ENCODE data around the gene DSCAML1.

The DSCAML1 gene

DNA sequence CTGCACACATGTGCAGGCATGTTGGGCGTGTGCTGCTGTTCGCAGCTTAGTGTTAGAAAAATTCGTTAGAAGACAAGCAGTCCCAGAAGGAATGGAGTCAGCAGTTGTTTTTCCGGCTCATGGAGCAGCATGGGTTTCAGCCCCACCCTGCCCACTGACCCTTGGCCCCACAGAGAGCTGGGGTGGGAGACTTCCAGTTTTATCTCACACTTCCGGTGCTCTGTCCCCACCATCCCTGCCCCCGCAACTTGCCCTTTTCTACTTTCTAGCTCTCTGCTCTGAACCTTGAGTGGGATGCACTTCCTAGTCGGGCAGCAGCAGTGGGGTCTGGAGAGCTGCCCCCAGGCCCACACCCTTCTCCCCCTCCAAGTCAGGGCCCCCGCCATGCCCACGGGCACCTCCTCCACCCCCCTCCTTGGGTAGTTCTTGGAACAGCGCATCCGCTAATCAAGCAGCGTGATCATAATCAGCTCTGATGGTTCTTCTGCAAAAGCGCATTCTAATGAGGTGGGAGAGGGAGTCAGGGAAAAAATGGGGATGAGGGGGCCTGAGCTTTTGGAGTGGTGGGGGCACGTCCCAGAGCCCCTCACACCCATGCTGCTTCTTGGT, 285.0 kb downstream of the DSCAML1 start:
- DNase-seq = no peak

DNA sequence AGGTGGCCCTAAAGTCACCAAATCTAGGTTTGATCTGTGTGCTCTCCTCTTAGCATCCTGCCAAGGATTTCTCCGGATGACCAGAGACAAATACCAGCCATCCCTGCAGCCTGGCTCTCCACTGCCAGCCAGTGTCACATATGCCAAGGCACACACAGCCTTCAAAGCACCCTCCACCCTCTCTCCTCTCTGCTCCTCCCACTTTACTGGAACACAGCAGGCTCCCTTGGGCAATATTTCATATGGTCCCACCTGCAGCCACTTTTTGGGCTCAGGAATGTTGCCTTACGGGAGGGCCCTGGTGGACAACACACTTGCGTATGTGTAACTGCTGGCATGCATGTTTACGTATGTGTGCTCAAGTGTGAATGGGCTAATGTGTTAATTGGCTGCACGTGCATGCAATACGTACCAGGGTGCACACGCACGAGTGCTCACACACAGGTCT, 285.5 kb downstream of the DSCAML1 start:
- no peak for DNase-seq

DNA sequence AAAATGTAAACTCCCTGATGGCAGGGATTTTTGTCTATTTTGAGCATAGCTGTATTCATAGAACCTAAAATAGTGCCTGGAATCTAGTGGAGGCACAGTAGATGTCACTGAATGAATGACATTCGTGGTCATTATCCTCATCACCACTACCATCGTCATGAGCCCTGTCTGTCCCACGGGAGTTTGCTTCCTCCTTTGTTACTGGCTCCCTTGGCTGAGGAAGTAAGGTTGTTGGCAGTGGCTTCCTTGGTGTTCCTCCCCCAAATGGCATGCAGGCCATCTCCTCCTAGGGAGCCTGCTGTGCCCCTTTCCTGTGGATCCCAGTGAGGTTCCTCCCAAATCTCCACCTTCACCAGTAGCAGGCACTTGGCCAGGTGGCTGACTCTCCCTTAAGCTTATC, 286.4 kb downstream of the DSCAML1 start:
- no peak for DNase-seq

DNA sequence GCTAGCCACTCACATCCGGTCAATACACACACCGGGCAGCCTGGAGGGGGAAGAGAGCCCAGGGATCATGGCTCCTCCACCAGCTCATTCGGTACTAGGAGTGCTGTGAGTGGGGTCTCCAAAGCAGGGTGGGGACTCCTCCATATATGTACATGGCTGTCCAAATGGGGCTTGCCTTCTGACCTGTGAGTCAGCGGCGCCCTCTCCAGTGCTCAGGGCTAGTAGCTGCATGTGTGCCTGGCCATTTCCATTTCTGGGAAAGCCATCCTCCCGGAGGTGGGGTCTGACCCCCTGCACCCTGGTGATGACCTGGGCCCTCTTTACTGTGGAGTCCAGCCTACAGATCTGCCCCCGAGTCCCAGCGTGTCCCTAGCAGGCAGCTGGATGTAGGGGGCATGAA, 287.5 kb downstream of the DSCAML1 start:
- DNase-seq = no peak

DNA sequence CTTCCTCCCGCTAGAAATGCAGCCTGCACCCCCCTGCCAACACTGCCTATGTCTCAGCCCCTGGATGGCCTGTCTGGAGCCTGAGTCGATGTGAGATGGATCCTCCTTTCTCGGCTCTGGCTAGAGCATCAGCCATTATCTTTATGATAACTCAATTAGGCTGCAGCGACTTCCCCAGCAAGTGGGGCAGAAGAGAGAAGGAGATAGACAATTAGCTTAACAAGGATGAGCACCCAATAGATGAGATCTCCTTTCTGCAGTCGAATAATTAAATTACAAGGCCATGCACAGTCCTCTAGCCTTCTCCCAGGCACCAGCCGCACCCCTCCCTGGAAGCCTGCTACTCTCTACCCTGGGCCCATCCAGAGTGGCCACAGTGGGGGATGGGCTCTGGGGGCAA, 290.0 kb downstream of the DSCAML1 start:
- no peak for DNase-seq

DNA sequence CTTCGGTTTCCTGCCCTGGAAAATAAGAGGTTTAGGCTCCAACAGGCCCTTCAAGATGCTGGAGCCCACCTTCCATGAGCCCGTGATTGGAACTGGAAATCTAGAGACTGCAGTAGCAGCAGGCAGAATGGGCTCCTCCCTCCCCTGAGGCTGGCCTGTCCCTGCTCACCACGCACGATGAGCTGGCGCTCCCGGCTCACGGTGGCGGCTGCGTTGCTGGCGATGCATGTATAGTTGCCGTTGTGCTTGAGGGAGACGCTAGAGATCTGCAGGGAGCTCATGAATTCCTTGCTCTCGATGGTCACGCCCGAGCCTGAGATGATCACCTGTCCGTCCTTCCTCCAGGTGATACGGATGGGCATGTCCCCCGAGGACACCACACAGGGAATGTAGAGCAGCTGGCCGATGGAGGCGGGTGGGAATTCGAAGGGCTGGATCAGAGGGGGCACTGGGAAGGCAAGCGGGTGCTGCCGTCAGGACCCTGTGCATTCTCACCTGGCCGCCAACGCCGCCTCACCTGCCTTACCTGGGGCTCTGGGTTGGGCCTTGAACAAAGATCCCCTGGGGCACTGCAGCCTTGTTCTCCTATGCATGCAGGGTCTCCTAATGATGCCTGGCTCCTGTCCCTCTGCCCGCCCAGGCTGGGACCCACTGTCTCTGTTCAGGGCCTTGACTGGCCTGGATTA, 291.6 kb downstream of the DSCAML1 start:
- DNase-seq = no peak

DNA sequence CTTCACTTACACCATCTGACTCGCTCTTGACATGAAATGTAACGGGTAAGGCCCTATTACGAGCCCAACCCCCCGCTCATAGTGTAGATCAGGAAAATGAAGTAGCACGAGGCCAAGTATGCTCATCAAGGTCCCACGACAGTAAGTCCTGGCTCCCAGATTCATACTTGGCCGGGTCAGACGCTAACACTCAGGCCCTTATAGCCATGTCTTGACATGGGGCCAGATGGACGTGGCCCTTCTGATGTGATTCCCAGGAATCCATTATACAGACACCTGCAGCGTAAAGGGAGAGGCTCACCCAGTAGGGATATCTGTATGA, 294.3 kb downstream of the DSCAML1 start:
- DNase-seq = no peak

DNA sequence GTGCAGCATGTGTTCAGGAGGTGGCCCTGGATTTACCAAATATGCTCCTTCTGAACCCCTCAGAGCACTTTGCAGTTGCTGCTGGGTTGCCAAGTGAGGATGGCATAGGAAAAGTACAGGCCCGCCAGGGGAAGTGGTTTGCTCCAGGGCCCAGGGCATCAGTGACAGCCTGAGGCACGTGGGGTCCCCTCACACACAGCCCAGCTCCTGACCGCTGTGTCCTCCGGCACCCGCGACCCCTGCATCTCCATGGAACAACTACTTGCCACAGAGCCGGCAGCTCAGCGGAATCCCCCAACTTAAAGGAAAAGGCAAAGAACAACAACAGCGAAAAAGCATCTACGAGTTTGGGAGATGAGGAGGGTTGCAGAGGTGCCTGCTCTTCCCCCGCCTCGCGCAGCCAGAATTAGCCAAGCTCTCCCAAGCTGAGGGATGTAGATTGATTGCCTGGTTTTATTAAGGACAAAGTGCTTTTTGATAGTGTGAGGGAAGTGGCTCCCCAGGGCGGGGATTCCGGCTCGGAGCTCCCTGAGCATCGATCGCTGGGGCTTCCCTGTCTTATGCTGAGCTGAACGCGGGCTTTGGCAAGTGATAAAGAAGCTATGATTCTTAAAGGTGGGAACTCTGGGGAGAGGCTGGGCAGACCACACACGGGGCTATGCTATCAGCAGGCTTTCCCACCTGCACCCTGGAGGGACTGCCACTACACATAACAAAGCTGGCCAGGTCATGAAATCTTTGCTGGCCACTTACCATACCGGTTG, 294.8 kb downstream of the DSCAML1 start:
- no peak for DNase-seq

DNA sequence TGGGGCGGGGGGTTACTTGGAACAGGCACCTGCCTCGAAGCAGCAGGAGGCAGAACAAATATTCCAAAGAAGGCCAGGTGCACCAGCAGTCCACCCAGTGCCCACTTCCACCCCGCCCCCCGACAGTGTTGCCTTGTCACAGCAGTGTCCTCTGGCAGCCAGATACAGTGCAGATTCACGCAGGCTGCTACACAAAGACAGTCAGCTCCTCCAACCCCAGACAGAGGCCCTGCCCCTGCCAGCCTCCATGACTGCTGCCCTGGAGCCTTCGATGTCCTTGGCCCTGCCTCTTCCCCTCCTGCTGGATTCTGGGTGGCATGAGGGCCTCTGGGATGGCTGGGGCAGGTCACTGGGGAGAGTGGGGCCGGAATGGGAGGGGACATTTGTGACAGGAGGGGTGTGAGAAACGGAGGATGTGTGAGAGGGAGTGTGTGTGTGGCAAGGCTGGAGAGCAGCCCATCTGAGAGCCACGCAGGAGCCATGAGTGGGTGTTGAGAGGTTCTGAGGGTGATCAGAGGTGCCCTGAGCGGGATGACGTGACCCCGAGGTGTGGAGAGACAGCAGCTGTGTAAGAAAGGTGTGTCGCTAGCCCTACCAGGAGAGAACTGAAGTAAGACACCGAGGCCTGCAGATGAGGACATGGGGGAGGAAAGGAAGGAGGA, 295.6 kb downstream of the DSCAML1 start:
- no peak for DNase-seq

DNA sequence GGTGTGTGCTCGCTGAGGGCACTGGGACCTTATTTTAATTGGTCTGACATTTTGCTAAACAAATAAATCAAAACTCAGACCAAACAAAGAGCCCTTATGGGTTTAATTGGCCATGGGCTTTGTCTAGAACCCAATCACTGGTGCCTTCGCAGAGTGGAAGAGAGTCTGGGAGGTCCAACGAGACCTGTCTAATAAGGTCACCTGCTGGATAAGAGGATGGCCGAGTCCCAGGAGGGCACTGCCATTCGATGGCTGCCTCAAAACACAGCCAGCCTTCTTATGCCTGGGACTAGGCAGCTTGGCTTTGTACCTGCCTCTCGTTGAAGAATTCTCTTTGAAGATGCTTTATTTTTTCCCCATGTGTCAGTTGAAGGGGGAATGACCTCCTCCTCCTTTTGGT, 298.2 kb downstream of the DSCAML1 start:
- DNase-seq = no peak

DNA sequence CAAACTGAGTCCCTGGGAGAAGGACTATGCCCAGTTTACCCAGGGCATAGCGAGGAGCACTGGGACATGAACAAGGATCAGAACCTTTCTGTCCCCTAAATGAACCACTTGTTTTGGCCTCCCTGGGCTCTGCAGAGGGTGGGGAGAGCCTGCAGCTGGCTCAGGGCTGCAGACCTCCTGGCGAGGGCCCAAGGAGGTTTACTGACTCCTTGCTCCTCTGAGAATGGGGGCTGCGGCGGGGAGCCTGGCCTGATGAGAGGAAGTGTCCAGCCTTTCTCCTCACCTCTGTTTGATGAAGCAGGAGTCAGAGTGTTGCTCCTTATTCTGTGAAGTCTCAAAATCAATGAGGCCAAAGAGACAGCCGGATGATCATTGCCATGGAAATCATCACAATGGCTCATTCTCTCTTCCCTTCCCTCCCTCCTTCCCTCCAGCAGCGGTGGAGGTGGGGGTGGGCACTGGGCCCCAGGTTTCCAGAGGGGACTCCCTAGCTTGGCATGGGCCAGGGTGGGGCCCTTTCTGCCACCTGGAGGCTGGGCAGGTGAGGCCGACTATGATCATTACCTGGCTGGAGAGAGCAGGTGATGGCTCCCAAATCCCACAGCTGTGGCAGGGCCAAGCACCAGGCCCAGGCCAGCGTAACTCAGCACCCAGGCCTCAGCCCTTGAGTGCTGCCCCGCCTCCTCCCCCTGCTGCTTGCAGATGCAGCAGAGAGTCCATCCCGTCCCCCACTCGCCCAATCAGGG, 299.6 kb downstream of the DSCAML1 start:
- DNase-seq = no peak

DNA sequence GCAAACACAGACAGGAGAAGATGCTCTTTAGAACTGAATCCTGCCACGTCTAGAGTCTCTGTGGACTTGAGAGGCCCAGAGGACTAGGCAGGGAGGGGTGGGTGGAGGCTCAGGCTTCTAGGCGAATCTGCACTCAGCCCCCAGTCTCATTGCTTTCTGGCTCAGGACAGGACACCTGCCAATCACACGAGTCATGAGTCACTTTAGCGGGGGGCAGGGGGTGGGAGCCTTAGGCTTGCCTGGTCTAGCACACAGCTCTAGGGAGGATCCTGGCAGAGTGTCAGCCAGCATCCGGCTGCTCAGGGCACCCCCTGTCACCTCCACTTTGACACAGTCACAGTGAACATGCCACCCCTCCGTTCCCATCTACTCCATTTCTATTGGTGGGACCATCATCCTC, 301.7 kb downstream of the DSCAML1 start:
- DNase-seq = no peak

DNA sequence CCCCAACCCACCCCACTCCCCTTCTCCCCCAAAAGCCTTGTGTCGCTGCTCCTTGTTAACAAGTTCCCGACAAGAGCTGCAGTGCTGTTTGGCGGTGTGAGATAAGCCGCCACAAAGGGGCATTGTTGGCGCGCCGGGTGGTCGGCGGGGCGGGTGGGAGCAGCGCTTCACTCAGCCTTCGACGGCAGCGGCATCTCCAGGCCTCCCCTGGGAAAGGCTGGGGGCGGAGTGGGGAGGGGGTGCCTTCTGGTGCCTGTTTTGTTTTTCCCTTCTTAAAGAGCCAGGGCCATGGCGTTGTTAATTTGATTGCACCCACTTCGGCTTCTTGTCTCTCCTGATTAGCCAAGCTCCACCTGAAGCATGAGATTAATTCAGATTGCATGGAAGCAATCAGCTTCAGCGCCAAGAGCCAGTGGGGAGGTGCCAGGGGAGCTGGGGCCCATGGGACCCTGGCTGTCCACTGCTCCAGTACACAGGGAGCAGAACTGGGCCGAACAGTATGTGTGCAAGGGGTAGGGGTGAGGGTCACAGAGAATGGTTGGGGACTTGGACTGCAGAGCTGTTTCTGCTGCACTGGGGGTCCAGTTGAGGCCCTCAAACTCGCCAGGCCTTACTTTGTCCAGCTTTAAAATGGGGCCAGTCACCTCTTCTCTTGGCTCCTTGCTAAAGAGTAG, 304.3 kb downstream of the DSCAML1 start:
- DNase-seq = no peak

DNA sequence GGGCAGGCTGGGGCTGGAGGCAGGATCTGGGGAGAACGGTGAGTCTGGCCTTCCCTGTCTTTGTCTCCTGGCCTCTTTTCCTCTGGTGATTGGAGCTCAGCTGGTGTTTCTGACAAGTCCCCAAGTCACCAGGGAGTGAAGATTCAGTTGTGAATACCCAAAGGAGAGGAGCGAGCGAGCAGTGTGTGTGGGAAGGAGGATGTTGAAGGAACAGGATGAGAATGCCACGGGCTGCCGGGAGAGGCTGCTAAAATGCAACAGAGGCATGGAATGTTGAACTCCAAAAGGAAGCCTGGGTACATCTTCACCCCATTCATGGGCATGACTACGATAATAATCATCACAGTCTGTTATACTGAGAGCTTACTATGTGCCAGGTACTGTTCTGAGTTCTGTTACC, 306.1 kb downstream of the DSCAML1 start:
- no peak for DNase-seq

DNA sequence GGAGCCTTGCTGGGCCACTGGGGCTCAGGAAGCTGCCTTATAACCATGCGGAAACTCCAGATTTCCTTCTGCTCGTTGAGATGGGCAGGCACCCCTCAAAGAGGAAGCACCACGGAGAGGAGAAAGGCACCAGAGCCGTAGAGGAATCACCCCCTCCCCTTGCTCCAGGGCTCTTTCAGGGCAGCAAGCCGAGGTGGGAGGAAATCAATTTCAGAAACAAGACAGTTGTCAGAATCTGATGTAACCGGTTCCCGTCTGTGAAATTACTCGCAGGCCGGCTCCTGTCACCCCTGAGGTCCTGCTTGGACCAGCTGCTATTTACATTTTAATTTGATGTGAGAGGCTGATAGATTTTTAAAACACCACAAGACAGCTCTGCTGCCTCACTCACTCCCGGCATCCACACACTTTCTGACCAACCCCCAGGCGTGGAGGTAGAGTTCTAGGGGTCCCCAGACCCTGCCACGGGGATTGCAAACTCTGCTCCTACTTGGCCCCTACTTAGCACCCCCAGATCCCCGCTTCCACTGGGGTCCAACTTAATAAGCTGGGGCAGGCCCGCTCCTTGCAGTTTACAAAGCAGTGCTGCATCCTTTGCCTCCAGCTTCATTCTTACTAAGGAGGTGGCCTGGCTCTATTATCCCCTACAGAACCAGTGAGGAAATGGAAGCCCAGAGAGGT, 306.9 kb downstream of the DSCAML1 start:
- DNase-seq = no peak

DNA sequence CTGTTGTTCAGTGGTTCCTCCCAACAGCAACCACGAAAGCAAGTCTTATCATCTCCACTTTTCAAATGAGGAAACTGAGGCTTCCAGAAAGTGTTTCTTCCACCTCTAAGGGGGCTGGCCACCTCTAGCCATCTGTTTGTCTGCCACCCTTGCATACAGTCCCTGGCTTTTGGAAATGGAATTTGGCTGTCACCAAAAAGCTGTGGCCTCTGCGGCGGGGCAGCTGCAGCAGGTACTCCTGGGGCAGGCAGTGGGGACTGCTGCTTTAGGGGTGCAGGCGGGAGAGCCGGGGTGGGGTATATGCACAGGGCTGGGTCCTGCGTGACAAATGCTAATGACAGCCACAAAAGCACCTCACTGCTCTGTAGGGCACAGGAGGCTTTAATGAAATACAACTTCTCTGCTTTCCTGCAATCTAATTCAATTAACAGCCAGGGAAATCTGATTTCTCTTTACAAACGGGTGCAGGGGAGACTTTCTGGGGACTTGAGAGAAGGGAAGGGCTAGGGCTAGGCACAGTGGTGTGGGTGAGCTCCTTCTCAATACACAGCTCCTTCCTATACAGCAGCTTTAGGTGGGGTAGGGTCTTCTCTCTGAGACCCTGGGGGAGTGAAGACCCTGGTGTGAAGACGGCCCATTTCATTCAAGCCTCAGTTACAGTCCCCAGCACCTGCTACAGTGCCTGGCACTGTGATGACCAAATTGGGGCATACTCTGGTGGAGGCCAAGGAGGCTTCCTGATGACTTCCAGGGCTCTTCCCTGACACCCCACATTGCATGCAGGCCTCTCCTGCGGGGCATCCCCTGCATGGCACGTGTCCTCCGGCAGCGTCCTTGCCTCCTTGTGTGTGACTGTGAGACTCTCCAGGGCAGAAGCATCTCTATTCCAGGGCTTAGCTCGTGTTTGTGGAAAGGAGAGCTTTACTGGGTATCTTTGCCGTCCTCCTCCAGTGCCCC, 307.7 kb downstream of the DSCAML1 start:
- DNase-seq = no peak

DNA sequence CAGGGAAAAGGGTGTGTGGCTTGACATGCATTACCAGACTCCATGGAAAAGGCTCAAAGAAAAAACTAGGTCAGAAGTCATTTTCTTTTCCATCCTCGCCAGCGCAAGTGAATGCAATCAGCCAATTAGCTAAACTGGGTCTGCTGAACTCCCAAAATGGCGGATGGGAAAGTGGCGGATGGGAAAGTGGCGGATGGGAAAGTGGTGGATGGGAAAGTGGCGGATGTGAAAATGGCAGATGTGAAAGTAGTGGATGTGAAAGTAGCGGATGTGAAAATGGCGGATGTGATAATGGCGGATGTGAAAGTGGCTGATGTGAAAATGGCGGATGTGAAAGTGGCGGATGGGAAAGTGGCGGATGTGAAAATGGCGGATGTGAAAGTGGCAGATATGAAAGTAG, 311.0 kb downstream of the DSCAML1 start:
- no peak for DNase-seq

DNA sequence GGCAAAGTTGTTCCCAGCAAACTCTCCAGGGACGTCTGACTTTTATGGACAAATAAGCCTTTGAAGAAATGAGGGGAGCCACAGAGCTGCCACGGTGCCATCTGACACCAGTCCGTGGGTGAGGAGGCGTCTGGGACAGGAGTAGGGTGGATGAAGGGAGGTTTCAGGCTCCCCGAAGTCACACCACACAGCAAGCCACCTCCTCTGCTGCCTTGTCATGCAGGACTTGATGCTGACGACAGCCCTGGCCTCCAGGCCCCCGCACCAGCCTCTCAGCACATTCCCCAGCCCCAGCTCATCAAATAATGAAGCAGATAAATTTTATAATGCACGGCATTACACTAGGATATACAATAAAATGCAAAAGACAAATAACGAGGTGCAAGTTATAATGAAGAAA, 312.9 kb downstream of the DSCAML1 start:
- no peak for DNase-seq

DNA sequence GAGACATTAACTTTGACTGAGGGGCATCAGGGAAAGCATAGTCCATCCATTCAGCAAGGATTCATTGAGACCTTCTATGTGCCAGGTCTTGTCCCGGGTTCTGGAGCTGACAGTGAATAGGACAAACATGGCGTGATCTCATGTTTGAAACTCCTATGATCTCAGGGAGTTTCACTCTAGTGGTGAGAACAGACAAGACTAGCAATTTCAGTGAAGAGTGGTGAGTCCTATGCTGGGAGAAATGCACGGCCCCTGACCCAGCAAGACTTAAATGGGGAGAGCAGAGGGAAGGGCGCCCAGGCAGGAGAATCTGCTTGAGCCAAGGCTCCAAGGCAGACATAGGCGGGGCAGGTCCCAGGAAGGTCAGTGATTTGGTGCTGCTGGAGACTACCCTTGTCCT, 313.6 kb downstream of the DSCAML1 start:
- no peak for DNase-seq

DNA sequence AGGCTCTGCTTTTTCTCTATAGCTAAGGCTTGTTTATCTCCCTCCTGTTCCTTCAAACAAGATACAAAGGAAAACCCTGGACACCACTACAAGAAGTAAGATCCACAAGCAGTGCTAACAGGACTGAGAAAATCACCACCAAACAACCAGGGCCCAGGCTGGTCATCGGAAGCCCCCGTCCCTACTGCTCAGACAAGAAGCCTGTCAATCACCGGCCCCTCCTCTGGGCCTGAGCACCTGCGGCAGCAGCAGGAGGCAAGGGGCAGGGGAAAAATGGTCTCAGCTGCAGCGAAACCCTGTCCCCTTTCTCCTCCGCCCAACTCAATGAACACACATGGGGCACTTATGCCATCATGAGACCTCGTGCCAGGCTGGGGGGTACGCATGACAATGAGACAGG, 314.1 kb downstream of the DSCAML1 start:
- no peak for DNase-seq

DNA sequence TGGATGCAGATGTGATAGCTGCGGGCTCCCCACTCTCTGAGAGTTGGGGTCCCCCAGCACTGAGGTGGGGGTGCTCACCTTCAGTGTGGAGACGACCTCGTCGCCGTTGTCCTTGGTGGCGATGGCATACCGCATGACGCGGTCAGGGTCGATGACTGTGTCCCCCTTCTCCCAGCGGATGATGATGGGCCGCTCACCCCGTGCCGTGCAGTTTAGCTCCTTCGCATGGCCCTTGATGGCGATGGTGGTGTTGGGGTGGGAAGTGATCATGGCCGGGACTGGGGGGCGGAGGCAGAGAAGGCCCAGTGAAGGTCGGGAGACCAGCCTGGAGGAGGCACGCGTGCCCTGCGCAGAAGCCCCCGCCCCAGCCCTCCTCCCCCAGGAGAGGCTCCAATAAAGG, 315.1 kb downstream of the DSCAML1 start:
- no peak for DNase-seq

Measured in activated CD4-positive, alpha-beta T cell treated with anti-CD3 and anti-CD28 coated beads, Interleukin-2, amount 50 U/mL, for 1 hour (primary cell).